Measurements from ENCODE around the gene NSUN7. TPM values are rescaled to one million over a fixed set of nuclear protein-coding genes. Genes with fewer than 3 reads are reported as not detected.

Gene NSUN7
- total RNA-seq, 1 experiment from 2014 or later: 1.1 TPM

GRCh38 chr4:40850496-40850895 lies 100.7 kb downstream of the NSUN7 start:
- Histone ChIP-seq H3K9me3 (ENCODE audit: control insufficient read depth, insufficient read depth, low read depth, low read length) (no peaks in the 10 kb centered on the region), H3K4me3 (ENCODE audit: low read depth in 2 of 2, low read length in 2 of 2) (no peak overlapping the region), H3K27ac (ENCODE audit: low read length) (no peak overlapping the region), H3K27me3 (ENCODE audit: control insufficient read depth, insufficient read depth, low read length) (no peaks in the 10 kb centered on the region), H3K4me1 (ENCODE audit: control insufficient read depth, insufficient read depth, low read length) (no peaks in the 10 kb centered on the region), H3K36me3 (ENCODE audit: control insufficient read depth, insufficient read depth, low read length) (no peaks in the 10 kb centered on the region)
- DNase-seq (ENCODE audit: low read depth, low spot score): no peak
- intact Hi-C loops (cut with micrococcal nuclease; ENCODE audit: unreplicated experiment) (no loop called here), in situ Hi-C loops (cut with HindIII; ENCODE audit: low pct_unique_long_range_greater_than_20kb, low sequenced_read_pairs) (no loop called here)
- CTCF ChIA-PET: no interaction called here
- BruUV-seq (replicated peaks): no TSS peak
- POLR2A ChIA-PET: no interaction called here
- TF ChIP-seq SIN3A (IDR thresholded peaks at IDR 0.05; ENCODE audit: borderline replicate concordance, insufficient read depth, low read depth, low read length): no peak
- no peak for TF ChIP-seq POLR2AphosphoS5 (IDR thresholded peaks at IDR 0.05; ENCODE audit: low read depth, low read length)
- TF ChIP-seq CTCF (IDR thresholded peaks at IDR 0.05): no peak
- no peak for TF ChIP-seq REST (IDR thresholded peaks at IDR 0.05; ENCODE audit: insufficient read depth in 1 of 2, low read depth in 2 of 2, low read length in 1 of 2)
- no peak for ATAC-seq

- CTCF ChIA-PET: no interaction called here
- no peaks in the 10 kb centered on the region for H3K36me3 ChIP-seq (ENCODE audit: control insufficient read depth, insufficient read depth, low read length)
- no TSS peak for BruUV-seq (replicated peaks)
- in situ Hi-C loops (cut with HindIII; ENCODE audit: low pct_unique_long_range_greater_than_20kb, low sequenced_read_pairs): no loop called here
- POLR2A ChIA-PET: no interaction called here
- H3K4me3 ChIP-seq (ENCODE audit: low read depth in 2 of 2, low read length in 2 of 2): no peak overlapping the region
- intact Hi-C loops (cut with micrococcal nuclease; ENCODE audit: unreplicated experiment): no loop called here
- no peaks in the 10 kb centered on the region for H3K27me3 ChIP-seq (ENCODE audit: control insufficient read depth, insufficient read depth, low read length)
- H3K9me3 ChIP-seq (ENCODE audit: control insufficient read depth, insufficient read depth, low read depth, low read length): no peaks in the 10 kb centered on the region
- TF ChIP-seq TCF7L2 (IDR thresholded peaks at IDR 0.05; ENCODE audit: low read depth, low read length) (no peak), SIN3A (IDR thresholded peaks at IDR 0.05; ENCODE audit: borderline replicate concordance, insufficient read depth, low read depth, low read length) (no peak), REST (IDR thresholded peaks at IDR 0.05; ENCODE audit: insufficient read depth in 1 of 2, low read depth in 2 of 2, low read length in 1 of 2) (no peak), POLR2AphosphoS5 (IDR thresholded peaks at IDR 0.05; ENCODE audit: low read depth, low read length) (no peak), CTCF (IDR thresholded peaks at IDR 0.05) (no peak)
- ATAC-seq: no peak
- no peaks in the 10 kb centered on the region for H3K4me1 ChIP-seq (ENCODE audit: control insufficient read depth, insufficient read depth, low read length)
- no peak for DNase-seq (ENCODE audit: low read depth, low spot score)
- no peak overlapping the region for H3K27ac ChIP-seq (ENCODE audit: low read length)
These were observed 106.6 kb downstream of the NSUN7 start for GRCh38 chr4:40856277-40856839.

All from Panc1 (cell line).